ENCODE data around the gene ME3.

Gene ME3

DNA sequence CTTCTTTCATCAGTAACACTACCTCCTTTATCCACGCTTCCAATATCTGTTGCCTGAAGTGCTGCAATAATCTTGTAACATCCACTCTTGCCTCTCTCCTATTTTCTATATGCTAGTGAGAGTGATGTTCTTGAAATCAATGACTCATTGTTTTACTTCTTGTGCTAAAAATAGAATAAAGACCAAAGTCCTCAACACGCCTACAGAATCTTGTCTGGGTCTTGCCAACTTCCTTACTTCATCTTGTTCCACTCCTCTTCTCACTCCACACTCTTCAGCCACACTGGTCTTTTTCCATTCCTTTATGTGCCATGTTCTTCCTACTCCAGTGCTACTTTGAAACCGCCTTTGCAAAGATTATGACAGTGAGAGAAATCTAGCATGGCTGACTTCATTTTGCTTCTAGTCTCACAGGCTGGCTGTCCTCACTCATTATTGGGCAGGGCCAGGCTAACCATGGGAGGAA is 161.3 kb downstream of the ME3 start:
- Histone ChIP-seq H3K9me3 (ENCODE audit: control insufficient read depth, low read length) (no peaks in the 10 kb centered on the region), H3K27me3 (replicated peaks; ENCODE audit: control insufficient read depth, insufficient read depth, low read length, poor library complexity, severe bottlenecking) (no peaks in the 10 kb centered on the region), H3K4me1 (ENCODE audit: control insufficient read depth, insufficient read depth, low read length, poor library complexity, severe bottlenecking) (no peaks in the 10 kb centered on the region), H3K27ac (ENCODE audit: insufficient read depth, low read length, poor library complexity, severe bottlenecking) (no peak overlapping the region), H3K36me3 (ENCODE audit: control insufficient read depth, insufficient read depth, low read length) (no peaks in the 10 kb centered on the region), H3K4me3 (ENCODE audit: insufficient read depth, low read depth, low read length, poor library complexity, severe bottlenecking) (no peak overlapping the region)
- DNase-seq = no peak

DNA sequence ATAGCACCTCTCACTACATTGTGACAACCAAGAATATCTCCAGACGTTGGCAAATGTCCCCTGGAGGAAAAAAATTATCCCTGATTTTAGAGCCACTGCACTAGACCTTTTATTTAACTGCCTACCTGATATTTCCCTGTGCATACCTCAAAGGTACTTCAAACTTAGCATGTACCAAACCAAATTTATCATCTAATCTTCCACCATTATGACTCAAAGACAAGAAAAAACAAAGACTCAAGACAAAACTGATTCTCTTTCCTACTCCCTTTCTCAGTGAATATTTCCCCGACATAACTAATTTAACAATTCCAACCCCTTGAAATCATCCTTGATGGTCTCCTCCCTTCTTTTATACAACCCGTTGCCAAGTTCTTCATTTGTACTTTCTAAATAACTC is 161.7 kb downstream of the ME3 start:
- DNase-seq = no peak
- H3K4me1 ChIP-seq (ENCODE audit: control insufficient read depth, insufficient read depth, low read length, poor library complexity, severe bottlenecking) = no peaks in the 10 kb centered on the region

DNA sequence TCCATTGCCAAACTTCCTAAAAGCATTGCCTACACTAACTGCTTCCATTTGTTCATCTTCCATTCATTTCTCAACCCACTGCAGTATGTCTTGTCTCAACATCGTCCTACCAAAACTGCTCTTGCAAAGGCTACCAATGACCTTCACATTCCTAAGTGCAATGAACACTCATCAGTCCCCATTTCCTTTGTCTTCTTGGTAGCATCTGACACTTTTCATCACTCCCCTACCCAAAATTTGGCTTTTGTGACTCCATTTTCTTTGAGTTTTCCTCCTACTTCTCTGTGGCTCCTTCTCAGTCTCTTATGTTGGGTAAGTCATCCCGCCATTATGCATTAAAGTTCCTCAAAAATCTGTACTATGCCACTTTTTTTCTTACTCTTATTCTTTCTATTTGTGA is 162.3 kb downstream of the ME3 start:
- DNase-seq = no peak
- H3K36me3 ChIP-seq (ENCODE audit: control insufficient read depth, insufficient read depth, low read length) = no peaks in the 10 kb centered on the region
- H3K27ac ChIP-seq (ENCODE audit: insufficient read depth, low read length, poor library complexity, severe bottlenecking) = no peak overlapping the region
- H3K27me3 ChIP-seq (replicated peaks; ENCODE audit: control insufficient read depth, insufficient read depth, low read length, poor library complexity, severe bottlenecking) = no peaks in the 10 kb centered on the region
- no peak overlapping the region for H3K4me3 ChIP-seq (ENCODE audit: insufficient read depth, low read depth, low read length, poor library complexity, severe bottlenecking)
- H3K4me1 ChIP-seq (ENCODE audit: control insufficient read depth, insufficient read depth, low read length, poor library complexity, severe bottlenecking) = no peaks in the 10 kb centered on the region
- H3K9me3 ChIP-seq (ENCODE audit: control insufficient read depth, low read length) = no peaks in the 10 kb centered on the region

More for the DNA sequence above, 161.7 kb downstream of the ME3 start:
- Histone ChIP-seq H3K4me3 (ENCODE audit: insufficient read depth, low read depth, low read length, poor library complexity, severe bottlenecking) (no peak overlapping the region), H3K36me3 (ENCODE audit: control insufficient read depth, insufficient read depth, low read length) (no peaks in the 10 kb centered on the region), H3K9me3 (ENCODE audit: control insufficient read depth, low read length) (no peaks in the 10 kb centered on the region), H3K27ac (ENCODE audit: insufficient read depth, low read length, poor library complexity, severe bottlenecking) (no peak overlapping the region), H3K27me3 (replicated peaks; ENCODE audit: control insufficient read depth, insufficient read depth, low read length, poor library complexity, severe bottlenecking) (no peaks in the 10 kb centered on the region)

DNA sequence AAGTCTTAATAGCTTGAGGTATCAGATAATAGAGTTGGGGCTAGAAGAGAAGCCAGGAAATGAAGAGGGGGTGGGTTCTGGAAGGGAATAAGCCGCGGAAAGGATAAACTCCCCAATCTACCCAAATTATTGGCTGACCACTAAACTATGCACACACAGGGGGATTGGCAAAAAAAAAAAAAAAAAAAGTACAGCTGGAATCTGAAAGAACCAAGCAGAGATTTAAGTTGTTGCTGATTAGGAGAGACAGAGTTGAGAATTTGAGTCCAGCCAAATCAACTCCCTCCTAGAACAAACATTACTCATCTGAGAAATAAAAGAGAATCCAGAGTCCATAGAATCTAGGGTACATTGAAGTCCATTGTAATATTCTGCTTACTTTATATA is 162.8 kb downstream of the ME3 start:
- H3K27me3 ChIP-seq (replicated peaks; ENCODE audit: control insufficient read depth, insufficient read depth, low read length, poor library complexity, severe bottlenecking) = no peaks in the 10 kb centered on the region
- H3K4me3 ChIP-seq (ENCODE audit: insufficient read depth, low read depth, low read length, poor library complexity, severe bottlenecking) = no peak overlapping the region
- H3K4me1 ChIP-seq (ENCODE audit: control insufficient read depth, insufficient read depth, low read length, poor library complexity, severe bottlenecking) = no peaks in the 10 kb centered on the region
- DNase-seq = no peak
- H3K27ac ChIP-seq (ENCODE audit: insufficient read depth, low read length, poor library complexity, severe bottlenecking) = no peak overlapping the region
- no peaks in the 10 kb centered on the region for H3K36me3 ChIP-seq (ENCODE audit: control insufficient read depth, insufficient read depth, low read length)
- no peaks in the 10 kb centered on the region for H3K9me3 ChIP-seq (ENCODE audit: control insufficient read depth, low read length)

DNA sequence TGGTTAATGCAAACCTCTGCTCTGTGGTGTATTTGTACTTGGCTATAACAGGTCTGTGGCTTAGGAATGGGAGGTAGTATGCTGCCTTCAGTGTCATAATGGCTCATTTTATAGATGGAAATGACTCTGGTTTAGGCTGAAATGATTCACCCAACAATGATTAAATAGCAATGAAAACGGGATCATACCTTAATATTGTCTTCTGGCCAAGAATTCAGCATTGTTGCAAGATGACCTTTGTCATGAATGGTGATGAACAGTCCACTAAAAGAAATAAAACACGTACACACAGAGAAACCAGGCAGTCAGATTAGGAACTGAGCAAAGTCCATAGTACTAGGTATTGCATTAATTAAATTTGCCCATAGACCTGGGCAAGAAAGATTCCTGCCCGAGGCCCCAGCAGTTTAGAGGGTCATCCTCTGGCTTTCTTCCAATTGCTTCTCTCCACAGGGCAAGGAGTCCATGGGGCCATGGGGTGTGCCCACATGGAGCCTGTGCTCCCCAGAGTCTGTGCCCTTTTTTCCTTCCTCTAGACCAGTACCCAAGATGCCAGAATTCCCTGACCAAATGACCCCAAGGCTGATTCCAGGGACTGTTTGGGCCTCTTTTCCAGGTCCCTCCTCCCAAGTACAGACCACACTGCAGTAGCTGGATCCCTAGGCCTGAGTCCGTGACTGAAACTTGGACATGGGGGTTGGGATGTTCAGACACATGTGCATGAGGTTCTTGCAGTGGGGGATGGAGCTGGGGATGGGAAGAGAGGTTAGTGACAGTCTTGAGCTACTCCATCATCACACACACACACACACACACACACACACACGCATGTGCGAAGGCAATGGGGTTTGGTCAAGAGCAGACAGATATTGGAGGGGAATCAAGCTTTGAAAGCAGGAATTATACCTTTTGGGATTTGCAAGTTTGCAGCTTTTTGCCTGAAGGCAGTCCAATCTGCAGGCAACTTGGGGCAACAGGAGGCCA is 163.5 kb downstream of the ME3 start:
- Histone ChIP-seq H3K36me3 (ENCODE audit: control insufficient read depth, insufficient read depth, low read length) (no peaks in the 10 kb centered on the region), H3K9me3 (ENCODE audit: control insufficient read depth, low read length) (no peaks in the 10 kb centered on the region), H3K4me3 (ENCODE audit: insufficient read depth, low read depth, low read length, poor library complexity, severe bottlenecking) (no peak overlapping the region), H3K4me1 (ENCODE audit: control insufficient read depth, insufficient read depth, low read length, poor library complexity, severe bottlenecking) (no peaks in the 10 kb centered on the region), H3K27ac (ENCODE audit: insufficient read depth, low read length, poor library complexity, severe bottlenecking) (no peak overlapping the region), H3K27me3 (replicated peaks; ENCODE audit: control insufficient read depth, insufficient read depth, low read length, poor library complexity, severe bottlenecking) (no peaks in the 10 kb centered on the region)
- DNase-seq = no peak

DNA sequence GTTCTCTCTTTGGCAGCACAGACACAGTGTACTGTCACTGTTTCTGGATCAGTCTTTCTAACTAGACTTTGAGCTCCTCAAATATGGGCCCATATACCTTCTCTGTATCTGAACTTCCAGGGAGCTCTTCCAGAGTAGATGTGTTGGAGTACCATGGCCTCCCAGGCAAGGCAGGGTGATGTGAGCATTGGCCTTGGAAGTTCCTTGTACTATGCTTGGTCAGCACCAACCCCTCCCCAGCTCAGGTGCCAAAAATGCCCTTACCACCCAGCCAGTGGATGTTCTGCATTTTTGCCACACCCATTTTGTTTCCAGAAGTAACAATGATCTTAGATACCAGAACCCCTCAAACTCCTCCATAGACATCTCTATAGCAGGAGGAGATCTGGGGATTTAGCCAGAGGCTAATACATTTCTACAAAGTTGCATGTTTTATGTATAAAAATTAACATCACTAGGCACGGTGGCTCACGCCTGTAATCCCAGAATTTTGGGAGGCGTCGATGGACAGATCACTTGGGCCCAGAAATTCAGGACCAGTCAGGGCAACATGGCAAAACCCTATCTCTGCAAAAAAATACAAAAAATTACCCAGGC is 165.1 kb downstream of the ME3 start:
- no peaks in the 10 kb centered on the region for H3K27me3 ChIP-seq (replicated peaks; ENCODE audit: control insufficient read depth, insufficient read depth, low read length, poor library complexity, severe bottlenecking)
- DNase-seq = no peak
- no peak overlapping the region for H3K4me3 ChIP-seq (ENCODE audit: insufficient read depth, low read depth, low read length, poor library complexity, severe bottlenecking)
- H3K27ac ChIP-seq (ENCODE audit: insufficient read depth, low read length, poor library complexity, severe bottlenecking) = no peak overlapping the region
- H3K36me3 ChIP-seq (ENCODE audit: control insufficient read depth, insufficient read depth, low read length) = no peaks in the 10 kb centered on the region
- H3K9me3 ChIP-seq (ENCODE audit: control insufficient read depth, low read length) = no peaks in the 10 kb centered on the region
- no peaks in the 10 kb centered on the region for H3K4me1 ChIP-seq (ENCODE audit: control insufficient read depth, insufficient read depth, low read length, poor library complexity, severe bottlenecking)

DNA sequence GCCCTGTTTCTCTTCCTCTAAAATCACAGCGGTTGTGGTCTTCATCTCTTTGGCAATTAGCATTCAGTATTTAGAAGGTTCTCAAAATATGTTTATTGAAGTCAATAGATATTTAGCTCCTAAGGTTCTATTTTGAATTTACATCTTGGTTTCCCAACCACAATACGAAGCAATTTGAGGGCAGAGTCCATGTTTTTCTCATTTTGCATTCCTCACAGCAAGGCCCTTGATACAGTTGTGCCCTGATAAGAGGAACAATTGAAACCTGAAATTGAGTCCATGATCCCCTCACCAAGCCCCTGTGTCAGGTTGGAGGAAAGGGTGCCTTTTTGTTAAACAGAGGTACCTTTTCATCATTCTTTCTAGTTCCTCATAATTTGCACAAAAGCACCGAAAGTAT is 166.2 kb downstream of the ME3 start:
- no peak for DNase-seq
- no peaks in the 10 kb centered on the region for H3K36me3 ChIP-seq (ENCODE audit: control insufficient read depth, insufficient read depth, low read length)
- H3K9me3 ChIP-seq (ENCODE audit: control insufficient read depth, low read length) = no peaks in the 10 kb centered on the region
- H3K27ac ChIP-seq (ENCODE audit: insufficient read depth, low read length, poor library complexity, severe bottlenecking) = no peak overlapping the region
- no peaks in the 10 kb centered on the region for H3K4me1 ChIP-seq (ENCODE audit: control insufficient read depth, insufficient read depth, low read length, poor library complexity, severe bottlenecking)
- no peaks in the 10 kb centered on the region for H3K27me3 ChIP-seq (replicated peaks; ENCODE audit: control insufficient read depth, insufficient read depth, low read length, poor library complexity, severe bottlenecking)
- H3K4me3 ChIP-seq (ENCODE audit: insufficient read depth, low read depth, low read length, poor library complexity, severe bottlenecking) = no peak overlapping the region

DNA sequence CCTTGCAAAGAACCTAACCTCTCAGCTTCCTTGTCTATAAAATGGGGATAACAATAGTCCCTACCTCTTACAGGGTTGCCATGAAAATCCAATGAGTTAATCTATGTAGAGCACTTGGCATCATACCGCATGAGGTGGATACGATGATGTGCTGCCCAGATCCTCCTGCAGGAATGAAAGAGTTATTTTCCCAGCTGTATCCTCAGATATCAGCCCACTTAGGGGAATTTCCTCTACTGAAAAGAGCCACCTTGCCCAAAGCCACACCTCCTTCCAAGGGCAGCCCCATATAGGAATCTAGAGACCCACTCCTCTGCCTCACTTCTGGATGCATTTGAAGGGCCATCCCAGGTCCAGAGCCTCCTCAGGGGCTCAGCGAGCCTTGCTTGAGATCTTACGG is 169.3 kb downstream of the ME3 start:
- no peak overlapping the region for H3K4me3 ChIP-seq (ENCODE audit: insufficient read depth, low read depth, low read length, poor library complexity, severe bottlenecking)
- DNase-seq = no peak
- H3K27me3 ChIP-seq (replicated peaks; ENCODE audit: control insufficient read depth, insufficient read depth, low read length, poor library complexity, severe bottlenecking) = no peaks in the 10 kb centered on the region
- no peaks in the 10 kb centered on the region for H3K9me3 ChIP-seq (ENCODE audit: control insufficient read depth, low read length)
- H3K4me1 ChIP-seq (ENCODE audit: control insufficient read depth, insufficient read depth, low read length, poor library complexity, severe bottlenecking) = no peaks in the 10 kb centered on the region
- H3K27ac ChIP-seq (ENCODE audit: insufficient read depth, low read length, poor library complexity, severe bottlenecking) = no peak overlapping the region
- H3K36me3 ChIP-seq (ENCODE audit: control insufficient read depth, insufficient read depth, low read length) = no peaks in the 10 kb centered on the region

DNA sequence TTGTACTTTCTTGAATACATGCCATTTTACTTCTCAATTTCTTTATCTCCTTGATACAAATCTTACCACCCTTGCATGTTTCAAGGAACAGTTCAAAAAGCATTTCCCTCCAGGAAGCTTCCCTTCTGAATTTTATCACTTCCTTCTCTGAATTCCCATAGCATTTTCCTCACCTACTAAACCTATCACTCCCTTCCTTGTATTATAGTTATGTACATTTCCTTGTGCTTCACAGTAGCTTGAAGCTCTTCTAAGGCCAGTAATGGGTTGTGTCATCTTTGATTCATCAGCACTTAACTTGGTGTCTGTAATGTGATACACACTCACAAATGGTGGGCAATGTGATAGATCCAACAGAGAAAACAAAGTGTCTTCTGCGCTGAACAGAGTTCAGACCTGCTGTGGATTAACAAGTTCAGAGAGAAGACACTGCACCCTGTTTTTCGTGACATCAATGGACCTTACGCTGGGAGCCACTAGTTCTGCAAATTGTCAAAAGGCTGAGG is 170.2 kb downstream of the ME3 start:
- no peak overlapping the region for H3K4me3 ChIP-seq (ENCODE audit: insufficient read depth, low read depth, low read length, poor library complexity, severe bottlenecking)
- no peaks in the 10 kb centered on the region for H3K9me3 ChIP-seq (ENCODE audit: control insufficient read depth, low read length)
- no peak for DNase-seq
- no peaks in the 10 kb centered on the region for H3K27me3 ChIP-seq (replicated peaks; ENCODE audit: control insufficient read depth, insufficient read depth, low read length, poor library complexity, severe bottlenecking)
- no peak overlapping the region for H3K27ac ChIP-seq (ENCODE audit: insufficient read depth, low read length, poor library complexity, severe bottlenecking)
- H3K36me3 ChIP-seq (ENCODE audit: control insufficient read depth, insufficient read depth, low read length) = no peaks in the 10 kb centered on the region
- no peaks in the 10 kb centered on the region for H3K4me1 ChIP-seq (ENCODE audit: control insufficient read depth, insufficient read depth, low read length, poor library complexity, severe bottlenecking)

DNA sequence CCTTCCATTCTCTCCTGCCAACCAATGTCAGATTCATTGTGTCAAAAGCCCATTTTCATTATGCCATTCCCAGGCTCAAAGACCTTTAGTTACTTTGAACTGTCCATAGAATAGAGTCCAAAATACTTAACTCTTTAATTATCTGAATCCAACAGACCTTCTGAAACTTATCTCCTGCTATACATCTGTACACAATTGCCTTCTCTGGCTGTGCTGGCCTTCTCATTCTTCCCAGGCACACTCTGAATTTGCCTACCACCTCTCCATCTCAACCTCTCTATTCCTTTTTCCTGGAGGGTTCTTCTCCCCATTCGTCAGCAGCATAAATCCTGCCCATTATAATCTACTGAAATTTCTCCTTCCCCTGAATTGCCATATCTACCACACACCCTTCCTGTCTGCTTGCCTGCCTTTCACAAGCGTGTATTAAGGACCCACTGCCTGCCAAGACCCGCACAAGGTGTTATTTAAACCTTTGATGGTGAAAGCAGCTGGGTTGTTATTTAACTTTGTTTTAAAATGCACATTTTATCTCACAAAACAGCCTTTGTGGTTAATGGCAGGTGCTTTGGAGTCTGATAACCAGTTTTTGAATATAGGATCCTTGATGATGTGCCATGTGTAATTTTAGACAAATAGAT is 171.8 kb downstream of the ME3 start:
- no peak overlapping the region for H3K27ac ChIP-seq (ENCODE audit: insufficient read depth, low read length, poor library complexity, severe bottlenecking)
- no peaks in the 10 kb centered on the region for H3K9me3 ChIP-seq (ENCODE audit: control insufficient read depth, low read length)
- no peak overlapping the region for H3K4me3 ChIP-seq (ENCODE audit: insufficient read depth, low read depth, low read length, poor library complexity, severe bottlenecking)
- DNase-seq = no peak
- no peaks in the 10 kb centered on the region for H3K36me3 ChIP-seq (ENCODE audit: control insufficient read depth, insufficient read depth, low read length)
- H3K27me3 ChIP-seq (replicated peaks; ENCODE audit: control insufficient read depth, insufficient read depth, low read length, poor library complexity, severe bottlenecking) = no peaks in the 10 kb centered on the region
- H3K4me1 ChIP-seq (ENCODE audit: control insufficient read depth, insufficient read depth, low read length, poor library complexity, severe bottlenecking) = no peaks in the 10 kb centered on the region
